T-cell (primary cell): ENCODE measurements around the gene COA8. TPM values are rescaled to one million over a fixed set of nuclear protein-coding genes. Genes with fewer than 3 reads are reported as not detected.

Experiments
- ATAC-seq, 4 experiments: fragments of 200-7000 bp in 3 of 4; fragments of 150-1000 bp in 1 of 4; cut with Tn5 transposase; replicated peaks in 1 of 4; 1 replicate in 3 of 4; 2 replicates in 1 of 4; pipeline ENCODE4 v1.10.0; 2021; ENCODE audit warnings: moderate library complexity in 3 of 4, mild to moderate bottlenecking in 2 of 4, moderate number of reproducible peaks in 1 of 4
- CTCF ChIA-PET, 2 donors: fragments of 300-600 bp; sonication (Branson Sonifier 250); formaldehyde crosslinking; loops; one replicate each; lab custom pipeline; 2022; ENCODE audit warnings: antibody characterized with exemption in 2 of 2; lab: Charles Lee
- POLR2A ChIA-PET, 2 donors: fragments of 300-600 bp; sonication (Branson Sonifier 250); formaldehyde crosslinking; loops; one replicate each; lab custom pipeline; 2022; ENCODE audit warnings: antibody characterized with exemption in 2 of 2; lab: Charles Lee
- DNase-seq, 35 experiments: peaks; one replicate each; pipeline versions ENCODE4 v3.0.0 to v3.0.0-alpha.2; 2013 to 2023
- H3K27ac ChIP-seq: one replicate; pipeline ENCODE4 v1.5.1; 2013; ENCODE audit warnings: low read length
- H3K27me3 ChIP-seq, 2 experiments: replicated peaks in 1 of 2; 1 replicate in 1 of 2; 2 replicates in 1 of 2; pipeline versions ENCODE4 v1.6.1 to v1.7.0; 2013; ENCODE audit warnings: low read length in 1 of 2, mixed read lengths in 1 of 2; ENCODE audit not compliant: control insufficient read depth in 2 of 2, insufficient read depth in 2 of 2; ENCODE audit errors: extremely low read depth in 1 of 2
- H3K36me3 ChIP-seq, 2 donors: 1 replicate in 1 of 2; 2 replicates in 1 of 2; pipeline versions ENCODE4 v1.6.1 to v1.7.0; 2013; ENCODE audit warnings: low read length in 1 of 2; ENCODE audit not compliant: control insufficient read depth in 2 of 2, insufficient read depth in 1 of 2; ENCODE audit errors: extremely low read depth in 1 of 2
- H3K4me1 ChIP-seq, 2 experiments: 1 replicate in 1 of 2; 2 replicates in 1 of 2; pipeline versions ENCODE4 v1.6.1 to v1.7.0; 2013; ENCODE audit warnings: low read length in 2 of 2, mixed read lengths in 1 of 2; ENCODE audit not compliant: insufficient read depth in 2 of 2, control insufficient read depth in 1 of 2; ENCODE audit errors: extremely low read depth in 1 of 2
- H3K4me3 ChIP-seq, 2 donors: 1 replicate in 1 of 2; 2 replicates in 1 of 2; pipeline versions ENCODE4 v1.5.1 to v1.7.0; 2013; ENCODE audit warnings: mild to moderate bottlenecking in 2 of 2, low read length in 1 of 2, moderate library complexity in 1 of 2; ENCODE audit not compliant: control insufficient read depth in 1 of 2; ENCODE audit errors: extremely low read depth in 1 of 2
- H3K9me3 ChIP-seq: 2 replicates; pipeline ENCODE4 v1.7.0; 2013
- H3K27ac Mint-ChIP-seq, 2 donors: one replicate each; pipeline ENCODE4 v1.8.0; 2020 to 2021; ENCODE audit warnings: mild to moderate bottlenecking in 2 of 2, mixed read lengths in 2 of 2
- H3K27me3 Mint-ChIP-seq, 2 donors: one replicate each; pipeline ENCODE4 v1.8.0; 2021 to 2022; ENCODE audit warnings: mixed read lengths in 2 of 2
- H3K36me3 Mint-ChIP-seq: one replicate; pipeline ENCODE4 v1.8.0; 2021; ENCODE audit warnings: mixed read lengths
- H3K4me1 Mint-ChIP-seq, 3 donors: one replicate each; pipeline ENCODE4 v1.8.0; 2020 to 2022; ENCODE audit warnings: mixed read lengths in 3 of 3, mild to moderate bottlenecking in 1 of 3
- H3K4me3 Mint-ChIP-seq, 3 donors: one replicate each; pipeline ENCODE4 v1.8.0; 2020 to 2022; ENCODE audit warnings: mild to moderate bottlenecking in 3 of 3, mixed read lengths in 3 of 3, moderate library complexity in 3 of 3
- H3K9me3 Mint-ChIP-seq, 3 donors: one replicate each; pipeline ENCODE4 v1.8.0; 2020 to 2022; ENCODE audit warnings: mixed read lengths in 3 of 3
- WGBS: methylation state at CpG from one replicate; pipeline ENCODE4 v1.1.5; 2013; ENCODE audit warnings: missing lambda C conversion rate; ENCODE audit not compliant: insufficient coverage; 5-methylcytosine and 5-hydroxymethylcytosine counted together
- total RNA-seq, 35 experiments: library from RNA in 6 of 35; stranded (reverse) in 6 of 35; fragments of 120-200 nt in 1 of 35; gene quantifications; one replicate each; pipeline versions ENCODE4 v1.2.1 to v1.2.4 and lab custom pipeline; 2013 to 2026

The COA8 gene
- total RNA-seq, 5 donors from 2014 or later (not counting 1 experiment from before 2014, with no cell fraction given): 17.7 to 27.5 (median 22.3) TPM

GRCh38 chr14:103563844-103564505 is 1.2 kb downstream of the COA8 start:
- ATAC-seq (no peak), DNase-seq (no peak)
- whole genome bisulfite sequencing: 86% methylated on average over 12 of the region's 21 CpGs
- H3K27ac ChIP-seq: no peak overlapping the region
- Mint-ChIP-seq H3K27me3 (no peaks in the 10 kb centered on the region), H3K4me3 (peak overlapping the region; percentile 92 to 98 (median 93)), H3K4me1 (peaks cover 44 to 61% (median 51%) of the 10 kb centered on the region in 3 donors), H3K9me3 (no peaks in the 10 kb centered on the region), H3K36me3 (peaks cover 6% of the 10 kb centered on the region), H3K27ac (peak overlapping the region in 1 of 2 donors; percentile 61)
- no peaks in the 10 kb centered on the region for H3K27me3 ChIP-seq
- ChIA-PET POLR2A (interaction anchor here (0.6 kb wide), 2 partner anchors 32 to 85 kb away, joined by 7 to 11 read pairs; no protein-coding TSS in a partner anchor), CTCF (interaction anchor here (0.5 to 0.8 kb wide), 3 partner anchors 42 to 967 kb away, joined by 3 to 4 read pairs (median 3); no protein-coding TSS in a partner anchor)
- no peaks in the 10 kb centered on the region for H3K9me3 ChIP-seq
- peak overlapping the region; percentile 75 to 87 for H3K4me3 ChIP-seq
- peaks cover 0 to 22% of the 10 kb centered on the region in 2 donors for H3K36me3 ChIP-seq
- H3K4me1 ChIP-seq: peaks cover 18 to 42% of the 10 kb centered on the region in 2 experiments

GRCh38 chr14:103568952-103569351 is 6.2 kb downstream of the COA8 start:
- 97% methylated on average over 5 of the region's 8 CpGs for WGBS

GRCh38 chr14:103569408-103569807 is 6.6 kb downstream of the COA8 start:
- 100% methylated on average over 1 of the region's 11 CpGs for WGBS
- no peak for DNase-seq
- H3K27me3 Mint-ChIP-seq: no peaks in the 10 kb centered on the region
- no peak overlapping the region for H3K27ac Mint-ChIP-seq
- peaks cover 0 to 8% of the 10 kb centered on the region in 2 experiments for H3K4me1 ChIP-seq
- H3K9me3 Mint-ChIP-seq: no peaks in the 10 kb centered on the region
- H3K36me3 Mint-ChIP-seq: peaks cover 11% of the 10 kb centered on the region
- POLR2A ChIA-PET: interaction anchor here in 1 of 2 donors (1.0 kb wide), 1 partner anchor 121 kb away, joined by 3 read pairs; no protein-coding TSS in a partner anchor
- no peaks in the 10 kb centered on the region for H3K9me3 ChIP-seq
- H3K4me3 Mint-ChIP-seq: no peak overlapping the region
- peaks cover 6 to 22% (median 16%) of the 10 kb centered on the region in 3 donors for H3K4me1 Mint-ChIP-seq
- H3K27me3 ChIP-seq: no peaks in the 10 kb centered on the region
- ATAC-seq: no peak
- CTCF ChIA-PET: interaction anchor here in 1 of 2 donors (0.6 kb wide), 1 partner anchor 83 kb away, joined by 3 read pairs; no protein-coding TSS in a partner anchor
- peaks cover 4 to 16% of the 10 kb centered on the region in 2 donors for H3K36me3 ChIP-seq
- no peak overlapping the region for H3K4me3 ChIP-seq
- H3K27ac ChIP-seq: no peak overlapping the region

More at GRCh38 chr14:103568952-103569351, 6.2 kb downstream of the COA8 start:
- Mint-ChIP-seq H3K9me3 (no peaks in the 10 kb centered on the region), H3K4me3 (no peak overlapping the region), H3K27me3 (no peaks in the 10 kb centered on the region), H3K36me3 (peaks cover 6% of the 10 kb centered on the region), H3K27ac (no peak overlapping the region), H3K4me1 (peaks cover 6 to 25% (median 20%) of the 10 kb centered on the region in 3 donors)
- H3K9me3 ChIP-seq: no peaks in the 10 kb centered on the region
- ChIA-PET CTCF (interaction anchor here in 1 of 2 donors (0.6 kb wide), 1 partner anchor 84 kb away, joined by 3 read pairs; no protein-coding TSS in a partner anchor), POLR2A (interaction anchor here in 1 of 2 donors (1.0 kb wide), 1 partner anchor 120 kb away, joined by 3 read pairs; no protein-coding TSS in a partner anchor)
- peaks cover 4 to 11% of the 10 kb centered on the region in 2 donors for H3K36me3 ChIP-seq
- H3K27me3 ChIP-seq: no peaks in the 10 kb centered on the region
- no peak for ATAC-seq
- H3K4me1 ChIP-seq: peaks cover 0 to 12% of the 10 kb centered on the region in 2 experiments
- no peak overlapping the region for H3K27ac ChIP-seq
- no peak overlapping the region for H3K4me3 ChIP-seq
- no peak for DNase-seq

- CTCF ChIA-PET: interaction anchor here in 1 of 2 donors (0.7 kb wide), 2 partner anchors 15 to 75 kb away, joined by 3 read pairs; no protein-coding TSS in a partner anchor
- 88% methylated on average over 3 of the region's 6 CpGs for WGBS
- ATAC-seq (no peak), DNase-seq (no peak)
- no peaks in the 10 kb centered on the region for H3K27me3 ChIP-seq
- H3K27ac ChIP-seq: no peak overlapping the region
- no peak overlapping the region for H3K4me3 Mint-ChIP-seq
- peaks cover 11 to 45% of the 10 kb centered on the region in 2 donors for H3K36me3 ChIP-seq
- peaks cover 0 to 3% (median 3%) of the 10 kb centered on the region in 3 donors for H3K4me1 Mint-ChIP-seq
- no peak overlapping the region for H3K27ac Mint-ChIP-seq
- H3K9me3 Mint-ChIP-seq: no peaks in the 10 kb centered on the region
- H3K27me3 Mint-ChIP-seq: no peaks in the 10 kb centered on the region
- no peak overlapping the region for H3K4me3 ChIP-seq
- no peaks in the 10 kb centered on the region for H3K9me3 ChIP-seq
- H3K36me3 Mint-ChIP-seq: peaks cover 21% of the 10 kb centered on the region
- H3K4me1 ChIP-seq: no peaks in the 10 kb centered on the region
- POLR2A ChIA-PET: no interaction called here
Measured at GRCh38 chr14:103574104-103574503, 11.3 kb downstream of the COA8 start.

- Histone ChIP-seq H3K27ac (no peak overlapping the region), H3K4me1 (no peaks in the 10 kb centered on the region), H3K4me3 (no peak overlapping the region), H3K9me3 (no peaks in the 10 kb centered on the region), H3K36me3 (peaks cover 11 to 46% of the 10 kb centered on the region in 2 donors), H3K27me3 (no peaks in the 10 kb centered on the region)
- Mint-ChIP-seq H3K4me1 (peaks cover 0 to 2% (median 0%) of the 10 kb centered on the region in 3 donors), H3K4me3 (no peak overlapping the region), H3K9me3 (no peaks in the 10 kb centered on the region), H3K27me3 (no peaks in the 10 kb centered on the region), H3K36me3 (peaks cover 21% of the 10 kb centered on the region), H3K27ac (no peak overlapping the region)
- ATAC-seq (no peak), DNase-seq (no peak)
- ChIA-PET POLR2A (no interaction called here), CTCF (no interaction called here)
- WGBS: 92% methylated on average over 14 of the region's 18 CpGs
Measured at GRCh38 chr14:103574707-103575285, 12.0 kb downstream of the COA8 start.

GRCh38 chr14:103576371-103577024 is 13.7 kb downstream of the COA8 start:
- 97% methylated on average over 6 of the region's 9 CpGs for WGBS
- DNase-seq (no peak), ATAC-seq (no peak)
- ChIA-PET POLR2A (no interaction called here), CTCF (no interaction called here)
- no peak overlapping the region for H3K4me3 ChIP-seq
- Mint-ChIP-seq H3K36me3 (peaks cover 25% of the 10 kb centered on the region), H3K9me3 (no peaks in the 10 kb centered on the region), H3K27ac (no peak overlapping the region), H3K4me3 (no peak overlapping the region), H3K27me3 (no peaks in the 10 kb centered on the region), H3K4me1 (peaks cover 0 to 2% (median 0%) of the 10 kb centered on the region in 3 donors)
- H3K4me1 ChIP-seq: no peaks in the 10 kb centered on the region
- H3K27ac ChIP-seq: no peak overlapping the region
- no peaks in the 10 kb centered on the region for H3K9me3 ChIP-seq
- peaks cover 18 to 46% of the 10 kb centered on the region in 2 donors for H3K36me3 ChIP-seq
- H3K27me3 ChIP-seq: no peaks in the 10 kb centered on the region
